Mesothelial cell of epicardium (in vitro differentiated cells): ENCODE data around the gene VPS33B. TPM values are rescaled to one million over a fixed set of nuclear protein-coding genes. Genes with fewer than 3 reads are reported as not detected.
"Not testable (repeated sequence)": the region's sequence is repeated elsewhere in the genome, so short reads cannot be mapped to it uniquely, and the experiment has no call there.

ENCODE experiments used
- DNase-seq, 2 experiments: peaks; one replicate each; pipeline ENCODE4 v3.0.0; 2021; ENCODE audit warnings: low spot score in 2 of 2; ENCODE audit not compliant: unreplicated experiment in 2 of 2
- H3K27ac Mint-ChIP-seq: 2 replicates; pipeline ENCODE4 v1.8.0; 2021; ENCODE audit warnings: mixed read lengths
- H3K27me3 Mint-ChIP-seq: 2 replicates; pipeline ENCODE4 v1.8.0; 2021; ENCODE audit warnings: low read depth, mixed read lengths
- H3K36me3 Mint-ChIP-seq: 2 replicates; pipeline ENCODE4 v1.8.0; 2021; ENCODE audit warnings: mixed read lengths
- H3K4me1 Mint-ChIP-seq: 2 replicates; pipeline ENCODE4 v1.8.0; 2021; ENCODE audit warnings: mixed read lengths
- H3K4me3 Mint-ChIP-seq: 2 replicates; pipeline ENCODE4 v1.8.0; 2021; ENCODE audit warnings: mild to moderate bottlenecking, moderate library complexity, mixed read lengths
- H3K9me3 Mint-ChIP-seq: 2 replicates; pipeline ENCODE4 v1.8.0; 2021; ENCODE audit warnings: mixed read lengths
- total RNA-seq: library from RNA; stranded (reverse); gene quantifications from 3 replicates; pipeline ENCODE4 v1.2.1, GENCODE V29; 2021
- TF ChIP-seq, protein P1 (sequence below): fragments of 200-600 bp; sonication (generic); IDR thresholded peaks from one replicate; pipeline ENCODE4 v1.5.0; 2021; ENCODE audit warnings: antibody characterized with exemption; ENCODE audit not compliant: unreplicated experiment

Gene VPS33B
- total RNA-seq, 1 donor from 2014 or later: 25.2 TPM

- no peaks in the 10 kb centered on the region for H3K27me3 Mint-ChIP-seq
- DNase-seq: no peak
- peaks cover 26% of the 10 kb centered on the region for H3K4me1 Mint-ChIP-seq
- H3K36me3 Mint-ChIP-seq: peaks cover 10% of the 10 kb centered on the region
- no peaks in the 10 kb centered on the region for H3K9me3 Mint-ChIP-seq
- H3K27ac Mint-ChIP-seq: peak overlapping the region; percentile 15
- H3K4me3 Mint-ChIP-seq: no peak overlapping the region
- TF ChIP-seq, protein P1, sequence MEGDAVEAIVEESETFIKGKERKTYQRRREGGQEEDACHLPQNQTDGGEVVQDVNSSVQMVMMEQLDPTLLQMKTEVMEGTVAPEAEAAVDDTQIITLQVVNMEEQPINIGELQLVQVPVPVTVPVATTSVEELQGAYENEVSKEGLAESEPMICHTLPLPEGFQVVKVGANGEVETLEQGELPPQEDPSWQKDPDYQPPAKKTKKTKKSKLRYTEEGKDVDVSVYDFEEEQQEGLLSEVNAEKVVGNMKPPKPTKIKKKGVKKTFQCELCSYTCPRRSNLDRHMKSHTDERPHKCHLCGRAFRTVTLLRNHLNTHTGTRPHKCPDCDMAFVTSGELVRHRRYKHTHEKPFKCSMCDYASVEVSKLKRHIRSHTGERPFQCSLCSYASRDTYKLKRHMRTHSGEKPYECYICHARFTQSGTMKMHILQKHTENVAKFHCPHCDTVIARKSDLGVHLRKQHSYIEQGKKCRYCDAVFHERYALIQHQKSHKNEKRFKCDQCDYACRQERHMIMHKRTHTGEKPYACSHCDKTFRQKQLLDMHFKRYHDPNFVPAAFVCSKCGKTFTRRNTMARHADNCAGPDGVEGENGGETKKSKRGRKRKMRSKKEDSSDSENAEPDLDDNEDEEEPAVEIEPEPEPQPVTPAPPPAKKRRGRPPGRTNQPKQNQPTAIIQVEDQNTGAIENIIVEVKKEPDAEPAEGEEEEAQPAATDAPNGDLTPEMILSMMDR: no peak
Measured at GRCh38 chr15:91017716-91018115, 4.7 kb downstream of the VPS33B start.

- H3K36me3 Mint-ChIP-seq: peaks cover 20% of the 10 kb centered on the region
- H3K4me1 Mint-ChIP-seq: peaks cover 12% of the 10 kb centered on the region
- not testable (repeated sequence) for DNase-seq, H3K27me3 Mint-ChIP-seq, H3K9me3 Mint-ChIP-seq, H3K4me3 Mint-ChIP-seq
- H3K27ac Mint-ChIP-seq: peak overlapping the region; percentile 31
Measured at GRCh38 chr15:91013701-91014100, 8.7 kb downstream of the VPS33B start.

DNA sequence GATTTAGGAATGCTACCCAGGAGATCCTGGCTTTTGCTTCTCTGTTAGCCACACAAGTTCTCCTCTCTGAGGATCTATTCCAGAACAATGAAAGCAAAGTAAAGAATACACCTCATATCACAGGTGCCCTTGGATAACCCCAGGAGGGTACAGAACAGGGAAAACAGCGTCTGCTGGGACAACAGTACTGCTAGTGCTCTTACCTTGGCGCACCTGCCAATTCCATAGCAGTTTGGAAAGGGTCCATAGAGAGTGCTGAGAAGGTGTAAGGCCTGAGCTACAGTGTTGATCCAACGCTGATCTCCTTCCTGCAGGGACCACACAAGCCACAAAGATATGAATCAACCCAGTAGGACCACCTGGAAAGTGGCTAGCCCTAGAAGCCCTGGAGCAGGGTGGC, 15.1 kb downstream of the VPS33B start:
- no peak overlapping the region for H3K27ac Mint-ChIP-seq
- TF ChIP-seq, protein P1: no peak
- H3K36me3 Mint-ChIP-seq: peaks cover 46% of the 10 kb centered on the region
- no peaks in the 10 kb centered on the region for H3K9me3 Mint-ChIP-seq
- H3K27me3 Mint-ChIP-seq: no peaks in the 10 kb centered on the region
- H3K4me3 Mint-ChIP-seq: no peak overlapping the region
- no peaks in the 10 kb centered on the region for H3K4me1 Mint-ChIP-seq
- DNase-seq: no peak

DNA sequence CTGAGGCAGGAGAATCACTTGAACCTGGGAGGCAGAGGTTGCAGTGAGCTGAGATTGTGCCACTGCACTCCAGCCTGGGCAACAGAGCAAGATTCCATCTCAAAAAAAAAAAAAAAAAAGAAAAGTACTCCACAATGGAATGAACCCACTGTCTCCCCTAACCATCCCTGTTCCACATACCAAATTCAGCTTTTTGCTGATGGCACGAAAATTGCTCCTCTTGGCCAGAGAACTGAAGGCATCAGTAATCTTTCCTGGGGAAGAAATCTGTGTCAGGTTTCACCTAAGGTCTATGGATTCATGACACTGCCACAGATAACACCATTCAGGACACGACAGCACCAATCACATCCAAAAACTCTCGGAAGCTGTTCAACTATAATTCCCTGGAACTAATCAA, 21.2 kb downstream of the VPS33B start:
- H3K9me3 Mint-ChIP-seq: no peaks in the 10 kb centered on the region
- DNase-seq: no peak
- H3K36me3 Mint-ChIP-seq: peaks cover 48% of the 10 kb centered on the region
- H3K27ac Mint-ChIP-seq: no peak overlapping the region
- no peak overlapping the region for H3K4me3 Mint-ChIP-seq
- no peaks in the 10 kb centered on the region for H3K4me1 Mint-ChIP-seq
- TF ChIP-seq, protein P1: no peak
- H3K27me3 Mint-ChIP-seq: no peaks in the 10 kb centered on the region

DNA sequence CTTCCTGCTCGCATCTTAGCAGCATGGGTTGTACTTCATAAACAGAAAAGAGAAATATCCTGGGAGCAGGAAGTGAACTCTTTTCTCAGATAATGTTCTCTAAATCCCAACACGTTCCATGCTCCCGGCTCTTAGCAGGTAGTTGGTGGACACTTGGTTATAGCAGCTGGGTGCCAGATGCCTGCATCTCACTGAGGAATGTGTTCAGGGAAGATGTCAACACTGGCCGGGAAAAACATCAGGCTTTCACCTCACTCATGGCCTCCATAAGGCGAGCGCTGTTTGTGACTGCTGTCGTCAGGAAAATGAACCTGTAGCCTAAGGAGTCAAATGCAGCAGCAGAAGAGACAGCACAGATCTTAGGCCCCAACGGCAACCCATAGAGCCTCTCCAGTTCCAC, 23.7 kb downstream of the VPS33B start:
- Mint-ChIP-seq H3K36me3 (peaks cover 37% of the 10 kb centered on the region), H3K27ac (no peak overlapping the region), H3K4me1 (peaks cover 6% of the 10 kb centered on the region), H3K4me3 (no peak overlapping the region), H3K27me3 (no peaks in the 10 kb centered on the region), H3K9me3 (no peaks in the 10 kb centered on the region)
- no peak for DNase-seq
- TF ChIP-seq, protein P1: no peak

GRCh38 chr15:90994417-90995311, 27.7 kb downstream of the VPS33B start, which contains the start of gene PRC1:
PRC1 (minus strand) TSS chr15:90994535; CDS start chr15:90994417, 118 bp downstream.
- Mint-ChIP-seq H3K9me3 (no peaks in the 10 kb centered on the region), H3K4me3 (peak within 1 kb of the TSS; percentile 100), H3K27me3 (no peaks in the 10 kb centered on the region), H3K4me1 (peaks cover 17% of the 10 kb centered on the region), H3K36me3 (peaks cover 16% of the 10 kb centered on the region), H3K27ac (peak within 1 kb of the TSS; percentile 100)
- TF ChIP-seq, protein P1: no peak
- DNase-seq: peak; percentile 99 to 100
